NCI-H446 treated with DMSO at 0.1 percent for 48 hours (cell line): Measurements from ENCODE around the gene ITGB8.
"Not testable (repeated sequence)": the region's sequence is repeated elsewhere in the genome, so short reads cannot be mapped to it uniquely, and the experiment has no call there.

Source experiments
- DNase-seq: peaks from one replicate; lab custom pipeline; 2025; lab: John Stamatoyannopoulos, UW

ITGB8 gene

DNA sequence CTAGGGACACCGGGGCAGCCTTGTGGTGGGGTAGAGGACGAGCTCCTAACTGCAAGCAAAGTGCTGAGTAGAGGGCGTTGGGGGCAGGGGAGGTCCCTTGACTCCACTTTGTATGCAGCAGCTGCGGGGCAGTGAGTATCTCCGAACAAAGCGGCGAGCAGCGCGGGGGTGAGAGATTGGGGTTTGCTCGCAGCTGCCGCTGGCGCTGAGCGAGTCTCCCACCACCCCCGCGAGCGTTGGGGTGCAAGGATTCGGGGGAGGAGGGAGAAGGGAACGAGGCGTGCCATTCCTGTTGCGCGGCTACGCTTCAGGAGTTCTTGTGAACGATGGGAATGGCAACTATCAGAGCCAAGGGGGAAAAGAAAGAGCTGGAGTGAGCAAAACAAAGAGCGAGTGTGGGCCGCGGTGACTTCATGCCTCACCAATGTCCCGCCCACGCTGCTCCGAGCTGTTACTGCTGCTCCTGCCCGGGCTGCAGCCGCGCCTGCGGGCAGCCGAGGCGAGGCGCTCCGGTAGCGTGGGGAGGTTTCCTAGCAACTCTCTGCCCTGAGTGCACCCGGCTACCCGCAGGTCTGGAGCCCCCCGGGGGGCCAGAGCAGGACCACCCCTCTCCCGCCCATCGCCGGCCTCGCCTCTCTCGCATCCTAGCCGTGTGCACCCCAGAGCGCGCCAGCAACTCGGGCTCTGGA lies at the start of gene ITGB8:
ITGB8 (plus strand) TSS at position 662 of the 689 bp plus-strand sequence. CDS start 907 bp downstream, outside the sequence.
- peak; percentile 83 for DNase-seq

DNA sequence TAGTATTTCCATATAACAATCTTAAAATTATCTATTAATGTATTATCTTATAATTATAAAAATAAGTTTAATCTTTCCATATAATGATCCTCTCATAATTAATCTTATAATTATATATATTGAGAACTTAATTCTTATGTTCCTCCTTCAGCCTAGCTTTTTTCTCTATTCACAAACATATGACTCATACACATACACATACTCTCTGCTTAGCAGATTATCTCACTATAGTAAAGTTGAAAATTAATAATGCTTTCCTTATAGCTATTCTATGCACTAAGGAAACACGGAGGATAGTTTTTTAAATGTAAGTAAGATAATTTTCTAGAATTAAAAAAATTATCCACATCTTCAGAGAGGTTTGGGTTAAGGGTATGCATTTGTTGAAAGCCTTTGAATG lies 47.7 kb upstream of the ITGB8 start:
- DNase-seq, result no peak

DNA sequence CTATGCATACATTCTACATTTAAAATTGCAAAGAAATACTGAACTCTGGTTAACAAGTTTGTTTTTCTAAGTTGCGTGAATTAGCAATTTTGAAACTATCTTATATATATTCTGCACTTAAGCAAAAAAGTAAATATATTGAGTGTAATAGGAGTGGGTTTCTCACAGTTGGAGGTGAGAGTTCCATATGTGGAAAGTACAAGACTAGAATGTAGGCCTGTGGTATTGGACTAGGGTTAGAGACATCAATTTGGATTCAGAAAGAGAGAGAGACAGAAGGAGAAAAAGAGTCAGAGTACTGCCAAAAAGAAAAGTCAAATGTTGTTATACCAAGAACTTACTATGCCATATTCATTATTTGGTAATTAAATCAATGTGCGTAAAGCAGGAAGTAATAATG lies 47.3 kb upstream of the ITGB8 start:
- no peak for DNase-seq

DNA sequence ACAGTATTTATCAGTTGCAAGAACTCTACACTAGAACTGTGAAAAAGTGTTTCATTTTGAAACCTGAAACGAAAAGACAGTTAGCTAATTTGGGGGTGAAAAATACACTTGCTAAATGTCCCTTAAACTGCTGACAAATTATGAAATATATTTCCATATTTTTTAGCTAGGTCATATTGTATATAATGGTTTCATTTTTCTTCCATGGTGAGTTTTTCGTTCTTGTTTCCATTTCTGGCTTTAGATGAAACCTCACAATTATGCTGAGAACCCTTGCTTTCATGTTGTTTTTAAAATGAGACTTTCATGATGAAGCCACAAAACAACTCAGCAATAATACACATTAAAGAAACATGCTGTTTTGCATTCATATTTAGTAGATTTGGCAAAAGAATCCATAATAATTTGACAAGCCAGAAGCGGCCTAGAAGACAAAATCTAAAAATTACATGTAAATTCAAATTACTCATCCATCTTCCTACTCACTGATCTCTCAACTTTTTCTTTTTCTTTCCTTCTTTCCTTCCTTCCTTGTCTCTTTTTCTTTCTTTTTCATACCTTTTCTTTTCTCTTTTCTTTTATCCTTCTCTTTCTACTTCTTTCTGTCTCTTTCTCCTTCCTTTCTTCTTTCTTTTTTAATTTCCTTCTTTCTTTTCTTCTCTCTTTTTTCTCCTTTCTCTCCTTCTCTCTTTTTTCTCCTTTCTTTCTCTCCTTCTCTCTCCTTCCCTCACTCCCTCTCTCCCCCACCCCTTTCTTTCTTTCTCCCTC lies 46.5 kb upstream of the ITGB8 start:
- no peak for DNase-seq

DNA sequence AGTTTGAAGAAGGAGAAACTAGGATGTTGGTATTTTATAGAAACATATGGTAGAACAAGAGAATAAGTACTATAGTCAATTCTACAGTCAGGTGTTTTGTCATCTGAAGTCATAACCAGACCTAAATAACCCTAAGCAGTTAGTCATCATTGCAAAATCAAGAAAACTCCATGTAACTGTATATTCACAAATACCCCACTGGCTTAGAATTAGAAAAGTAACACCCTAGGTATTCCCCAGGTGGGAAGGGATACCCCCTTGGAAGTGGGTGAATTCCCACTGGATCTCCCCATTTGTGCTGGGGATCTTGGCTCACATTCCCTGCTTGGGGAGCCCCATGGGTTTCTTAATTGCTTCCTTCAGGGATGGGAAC lies 45.9 kb upstream of the ITGB8 start:
- no peak for DNase-seq

DNA sequence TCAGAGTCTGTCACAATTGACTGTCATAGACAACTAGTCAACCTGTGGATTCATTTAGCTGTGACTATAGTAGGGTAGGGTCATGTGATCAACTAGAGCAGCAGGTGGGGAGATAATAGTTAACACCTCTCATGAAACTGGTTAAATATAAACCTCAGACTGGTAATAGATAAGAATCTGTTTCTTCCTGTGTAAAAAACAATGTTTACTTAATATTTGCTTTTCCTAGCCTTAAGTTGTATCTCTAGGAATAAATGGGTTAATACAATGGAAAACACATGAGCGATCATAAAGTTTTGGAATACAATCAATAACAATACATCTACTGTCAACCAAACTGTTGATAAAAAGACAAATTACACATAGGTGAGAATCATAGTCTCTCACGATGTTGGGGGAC lies 43.4 kb upstream of the ITGB8 start:
- DNase-seq, result no peak

DNA sequence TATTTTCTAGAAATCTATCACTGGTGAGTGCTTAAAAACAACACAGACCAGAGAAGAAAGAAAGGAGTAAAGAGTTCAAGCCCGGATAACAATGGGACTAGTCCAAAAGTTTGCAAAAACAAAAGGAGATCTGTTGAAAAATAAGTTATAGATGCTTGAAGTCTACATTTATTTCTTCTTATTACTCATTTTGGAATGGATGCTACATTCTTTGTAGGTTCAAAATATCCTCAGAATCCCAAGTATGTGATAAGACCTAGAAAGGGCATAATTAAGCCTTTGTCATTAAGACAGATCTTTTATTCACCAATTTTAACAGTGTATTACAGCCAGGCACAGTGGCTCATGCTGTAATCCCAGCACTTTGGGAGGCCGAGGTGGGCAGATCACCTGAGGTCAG lies 42.7 kb upstream of the ITGB8 start:
- DNase-seq, result no peak

DNA sequence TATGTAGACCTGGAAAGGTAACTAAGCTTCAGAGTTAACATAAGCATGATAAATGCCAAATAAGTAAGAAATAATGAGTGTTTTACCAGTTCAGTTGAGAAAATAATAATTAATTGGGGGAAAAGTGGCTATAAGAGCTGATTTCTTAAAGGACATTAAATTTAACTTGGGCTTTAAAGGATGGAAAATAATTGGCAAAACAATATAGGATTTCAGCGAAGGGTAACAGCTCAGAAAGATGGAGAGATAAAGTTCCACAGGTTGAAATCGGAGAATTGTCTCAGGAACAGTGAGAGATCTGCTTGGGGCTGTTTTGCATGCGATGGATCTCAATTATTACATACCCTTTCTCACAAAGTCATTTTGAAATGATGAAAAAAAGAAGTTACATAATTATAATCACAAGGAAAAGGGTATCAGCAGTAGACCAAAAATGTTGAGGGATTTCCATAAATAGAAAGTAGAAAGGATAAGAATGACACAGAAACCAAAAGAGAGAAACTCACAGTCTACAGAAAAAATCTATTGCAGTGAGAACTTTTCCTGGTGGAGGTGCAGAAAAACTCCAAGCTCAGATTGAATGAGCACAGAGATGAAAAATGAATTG lies 40.1 kb upstream of the ITGB8 start:
- no peak for DNase-seq

DNA sequence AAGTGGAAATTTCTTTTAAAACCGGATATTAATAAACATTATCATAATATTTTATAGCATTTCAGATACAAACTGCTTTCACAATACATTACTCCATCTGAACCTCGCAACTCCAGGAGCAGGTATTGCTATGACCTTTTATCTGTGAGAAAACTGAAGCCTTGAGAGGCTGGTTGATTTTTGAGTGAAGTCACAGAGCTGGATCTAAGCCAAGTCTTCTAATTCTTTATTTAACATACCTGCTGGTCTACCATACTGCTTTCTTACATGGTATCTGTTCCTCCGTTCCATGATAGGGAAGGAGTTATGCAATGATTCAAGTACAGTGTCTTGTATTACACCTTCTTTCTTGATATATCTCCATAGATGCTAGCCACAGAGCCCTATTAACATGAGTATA lies 37.4 kb upstream of the ITGB8 start:
- no peak for DNase-seq

DNA sequence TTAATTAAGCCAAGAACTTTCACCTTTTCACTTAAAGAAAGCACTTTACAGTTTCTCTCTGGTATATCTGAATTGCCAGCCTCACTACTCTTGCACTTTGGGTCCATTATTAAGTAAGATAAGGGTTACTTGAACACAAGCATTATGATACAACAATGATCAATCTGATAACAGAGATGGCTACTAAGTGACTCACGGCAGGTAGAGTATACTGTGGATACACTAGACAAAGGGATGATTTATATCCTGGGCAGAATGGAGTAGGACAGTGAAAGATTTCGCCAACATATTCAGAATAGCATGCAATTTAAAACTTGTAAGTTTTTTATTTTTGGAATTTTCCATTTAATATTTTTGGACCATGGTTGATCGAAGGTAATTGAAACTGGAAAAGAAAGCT lies 34.3 kb upstream of the ITGB8 start:
- no peak for DNase-seq

DNA sequence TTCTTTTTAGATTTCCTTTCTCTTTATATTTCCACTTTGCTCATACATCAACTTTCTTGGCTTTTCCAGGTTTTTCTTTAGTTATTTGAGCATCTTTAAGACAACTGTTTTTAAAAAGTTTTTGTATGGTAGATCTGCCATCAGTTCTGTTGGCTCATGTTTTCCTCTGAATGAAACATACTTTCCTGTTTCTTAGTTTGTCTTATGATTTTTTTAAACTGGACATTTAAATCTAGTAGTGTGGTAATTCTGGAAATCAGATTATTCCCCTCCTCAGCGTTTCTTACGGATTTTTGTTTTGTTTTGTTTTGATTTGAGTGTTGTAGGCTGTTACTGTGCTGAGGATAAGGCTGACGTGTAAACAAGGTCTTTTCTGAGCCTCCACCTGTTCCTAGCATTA lies 33.8 kb upstream of the ITGB8 start:
- DNase-seq, result no peak

DNA sequence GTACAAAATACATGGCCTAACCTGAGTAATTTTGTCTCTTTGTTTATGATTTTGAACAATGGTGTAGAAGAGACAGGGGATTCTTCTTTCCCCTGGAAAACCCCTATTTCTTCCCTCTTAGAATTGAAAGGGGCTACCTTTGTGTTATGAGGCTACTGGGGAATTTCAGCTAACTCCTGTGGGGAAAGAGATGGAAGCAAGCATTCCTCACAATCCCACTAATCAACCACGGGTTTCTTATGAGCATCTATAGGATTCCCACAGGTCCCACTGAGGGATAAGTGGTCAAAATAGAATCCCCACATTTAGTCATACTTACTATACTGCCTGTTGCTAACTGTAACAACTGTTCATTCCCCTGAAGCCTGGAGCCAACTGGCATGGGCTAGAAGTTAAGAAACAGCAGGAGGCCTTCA lies 32.2 kb upstream of the ITGB8 start:
- DNase-seq, result no peak

DNA sequence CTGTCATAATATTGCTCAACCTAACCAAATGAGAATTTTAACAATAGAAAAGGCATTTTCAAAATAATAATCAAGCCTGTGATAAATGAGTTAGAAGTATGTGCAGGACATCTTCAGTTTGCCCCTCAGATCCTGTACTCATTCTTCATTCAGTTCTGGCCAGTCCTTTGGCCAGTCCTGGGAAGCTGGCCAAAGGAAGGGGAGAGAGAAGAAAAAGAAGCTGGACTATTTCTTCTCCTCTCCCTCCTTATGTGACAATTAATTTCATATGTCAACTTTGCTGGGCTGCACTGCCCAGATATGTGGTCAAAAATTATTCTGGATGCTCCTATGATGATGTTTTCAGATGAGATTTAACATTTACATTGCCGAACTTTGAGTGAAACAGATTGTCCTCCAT lies 31.6 kb upstream of the ITGB8 start:
- no peak for DNase-seq

DNA sequence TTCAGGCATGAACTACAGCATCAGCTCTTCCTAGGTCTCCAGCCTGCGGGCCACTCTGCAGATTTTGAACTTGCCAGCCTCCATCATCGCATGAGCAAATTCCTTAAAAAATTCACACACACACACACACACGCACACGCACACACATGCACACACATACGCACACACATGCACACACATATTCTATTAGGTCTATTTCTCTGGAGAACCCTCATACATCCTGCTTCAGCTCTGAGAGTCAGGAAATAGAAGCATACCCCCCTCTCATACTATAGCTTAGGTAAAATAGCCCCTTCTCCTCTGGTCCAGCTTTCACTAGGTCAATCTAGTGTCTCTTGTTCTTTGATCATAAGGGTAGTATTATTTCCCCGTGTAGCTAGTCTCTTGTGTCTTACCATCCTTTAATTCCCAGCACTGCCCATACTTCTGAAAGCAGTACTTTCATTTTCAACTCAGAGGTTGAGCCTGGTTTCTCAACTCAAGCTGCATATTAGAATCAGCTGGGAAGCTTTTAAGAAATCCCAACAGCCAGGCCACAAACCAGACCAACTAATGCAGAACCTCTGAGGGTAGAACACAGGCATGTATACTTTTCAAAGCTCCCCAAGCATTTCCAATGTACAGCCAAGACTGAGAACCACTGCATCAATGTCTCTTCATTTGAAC lies 30.9 kb upstream of the ITGB8 start:
- no peak for DNase-seq

DNA sequence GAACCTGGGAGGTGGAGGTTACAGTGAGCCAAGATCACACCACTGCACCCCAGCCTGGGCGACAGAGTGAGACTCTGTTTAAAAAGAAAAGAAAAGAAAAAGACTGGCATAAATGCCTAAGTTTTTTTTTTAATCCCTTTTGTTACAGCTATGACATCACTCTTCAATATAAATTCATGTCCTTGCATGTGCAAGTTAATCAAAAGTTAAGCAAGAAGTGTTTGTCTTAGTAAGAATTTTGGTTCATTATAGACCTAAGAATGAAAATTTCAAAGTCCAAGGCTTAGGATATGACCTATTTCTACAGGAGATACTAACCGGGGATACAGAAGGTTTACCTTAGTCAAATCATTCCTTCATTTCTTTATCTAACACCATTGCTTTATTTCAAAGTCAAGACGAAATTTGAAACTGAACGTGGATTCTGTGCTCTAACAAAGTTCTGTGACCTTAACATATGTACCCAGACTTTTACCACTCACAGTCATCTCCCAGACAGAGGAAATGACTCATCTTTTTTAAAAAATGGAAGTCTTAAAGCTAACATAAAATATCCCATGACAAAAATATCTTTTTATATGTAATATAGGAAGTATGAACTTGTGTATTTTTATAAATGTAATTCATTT lies 29.3 kb upstream of the ITGB8 start:
- DNase-seq, result no peak

DNA sequence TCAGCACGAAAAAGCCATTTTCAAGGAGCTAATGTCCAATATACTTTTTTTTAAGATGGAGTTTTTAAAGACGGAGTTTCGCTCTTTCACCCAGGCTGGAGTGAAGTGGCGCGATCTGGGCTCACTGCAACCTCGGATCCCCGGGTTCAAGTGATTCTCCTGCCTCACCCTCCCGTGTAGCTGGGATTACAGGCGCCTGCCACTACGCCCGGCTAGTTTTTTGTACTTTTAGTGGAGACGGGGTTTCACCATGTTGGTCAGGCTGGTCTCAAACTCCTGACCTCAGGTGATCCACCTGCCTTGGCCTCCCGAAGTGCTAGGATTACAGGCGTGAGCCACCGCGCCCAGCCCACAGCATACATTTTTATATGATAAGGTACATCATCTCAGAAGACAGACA lies 28.4 kb upstream of the ITGB8 start:
- DNase-seq, result not testable (repeated sequence)

DNA sequence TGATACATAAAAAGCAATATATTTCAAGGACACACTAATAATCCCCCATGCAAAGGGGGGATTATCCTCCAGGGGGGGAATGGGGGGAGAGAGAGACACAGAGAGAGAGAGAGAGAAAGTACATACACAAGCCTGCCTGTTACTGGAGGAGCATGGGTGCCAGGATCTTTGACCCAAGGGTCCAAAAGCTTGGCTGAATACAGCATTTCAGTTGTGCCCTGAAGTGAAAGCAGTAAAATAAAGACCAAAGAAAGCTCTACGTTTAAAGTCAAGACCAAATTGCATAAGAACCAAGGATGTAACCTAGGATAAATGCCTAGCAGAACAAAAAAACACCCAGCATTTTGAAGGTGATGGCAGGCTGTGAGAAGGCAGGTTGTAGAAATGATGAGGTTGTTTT lies 27.8 kb upstream of the ITGB8 start:
- DNase-seq, result no peak

DNA sequence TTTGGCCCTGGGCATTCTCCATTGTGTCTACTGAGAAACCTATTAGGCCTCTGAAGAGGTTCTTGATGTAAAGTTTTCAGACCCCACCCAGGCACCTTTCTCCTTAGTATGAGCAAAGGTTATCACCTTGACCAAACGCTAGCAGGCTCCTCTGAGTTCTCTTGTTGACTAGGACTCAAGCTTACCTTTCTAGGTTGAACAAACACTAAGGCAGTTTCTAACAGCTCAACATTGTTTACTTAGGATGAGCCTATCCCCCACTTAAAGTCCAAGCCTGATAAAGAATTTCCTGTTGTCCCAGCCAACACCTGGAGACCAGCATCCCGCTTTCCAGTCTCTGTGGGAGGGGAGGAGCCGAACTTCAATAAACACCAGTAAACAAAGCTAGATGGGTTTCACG lies 26.3 kb upstream of the ITGB8 start:
- DNase-seq, result no peak

DNA sequence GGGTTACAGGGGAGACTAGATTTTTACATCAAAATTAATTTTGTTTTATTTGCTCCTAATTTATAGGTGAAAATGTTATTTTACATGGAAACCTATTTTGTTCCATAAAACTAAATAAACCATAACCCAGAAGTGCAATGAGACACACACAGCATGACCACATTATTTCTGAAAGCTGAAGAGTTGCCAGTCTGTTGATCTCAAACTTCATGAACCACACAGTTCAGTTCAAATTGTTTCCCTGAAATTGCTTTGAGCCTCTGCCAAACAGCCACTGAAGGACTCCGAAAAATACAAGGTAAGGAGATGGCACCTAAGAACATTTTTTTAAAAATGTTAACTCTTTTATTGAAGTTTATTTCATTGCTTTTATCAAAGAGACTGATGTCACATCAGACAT lies 25.0 kb upstream of the ITGB8 start:
- DNase-seq, result no peak

DNA sequence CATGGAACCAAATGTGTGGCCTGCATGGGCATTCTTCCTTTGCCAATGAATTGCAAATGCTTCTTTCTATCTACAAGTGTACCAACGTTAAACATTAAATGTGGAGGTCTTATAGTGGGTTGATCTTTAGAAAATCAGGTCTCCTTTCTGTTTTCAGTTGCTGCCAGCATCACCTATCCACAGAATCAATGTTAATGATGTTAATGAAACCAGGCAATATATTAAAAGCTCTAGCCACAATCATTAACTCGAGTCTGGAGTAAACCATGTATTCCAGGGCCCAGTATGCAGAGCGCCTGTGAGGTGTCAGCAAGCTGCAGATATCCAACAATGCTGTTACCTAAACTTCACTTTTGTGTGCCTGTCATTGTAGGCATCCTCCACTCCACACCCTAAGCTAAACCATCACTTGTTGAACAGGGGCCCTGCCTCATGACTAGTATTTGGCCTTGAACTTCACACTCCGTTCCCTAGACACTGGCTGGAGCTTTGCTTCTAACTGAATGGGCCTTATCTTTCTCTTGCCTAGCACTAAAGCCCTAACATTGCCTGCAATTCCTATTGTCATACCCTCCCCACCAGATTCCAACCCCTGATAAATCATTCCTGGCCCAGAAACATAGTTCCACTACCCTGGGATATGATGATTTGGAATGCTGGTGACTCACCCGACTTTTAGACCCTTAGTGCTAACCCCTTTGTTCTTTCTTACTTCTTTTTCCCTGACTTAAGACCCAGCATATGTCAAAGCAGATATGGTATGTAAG lies 24.3 kb upstream of the ITGB8 start:
- no peak for DNase-seq

DNA sequence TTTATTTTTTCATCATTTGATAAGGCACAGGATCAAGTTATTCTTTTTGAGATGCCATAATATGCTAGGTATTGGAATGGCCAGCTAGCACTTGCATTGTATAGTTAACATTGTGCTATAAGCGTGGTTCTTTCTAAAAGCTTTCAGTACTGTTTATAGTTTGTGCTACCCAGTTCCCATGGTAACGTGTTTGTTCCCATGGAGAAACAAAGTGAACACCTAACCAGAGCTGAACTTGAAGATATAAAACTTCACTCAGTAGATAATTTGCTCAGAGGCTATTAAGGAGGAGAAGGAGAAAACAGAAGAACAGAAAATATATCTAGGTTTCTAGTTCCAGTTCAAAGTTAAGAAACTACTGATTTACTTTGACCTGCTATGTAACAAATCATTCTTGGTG lies 23.6 kb upstream of the ITGB8 start:
- no peak for DNase-seq

DNA sequence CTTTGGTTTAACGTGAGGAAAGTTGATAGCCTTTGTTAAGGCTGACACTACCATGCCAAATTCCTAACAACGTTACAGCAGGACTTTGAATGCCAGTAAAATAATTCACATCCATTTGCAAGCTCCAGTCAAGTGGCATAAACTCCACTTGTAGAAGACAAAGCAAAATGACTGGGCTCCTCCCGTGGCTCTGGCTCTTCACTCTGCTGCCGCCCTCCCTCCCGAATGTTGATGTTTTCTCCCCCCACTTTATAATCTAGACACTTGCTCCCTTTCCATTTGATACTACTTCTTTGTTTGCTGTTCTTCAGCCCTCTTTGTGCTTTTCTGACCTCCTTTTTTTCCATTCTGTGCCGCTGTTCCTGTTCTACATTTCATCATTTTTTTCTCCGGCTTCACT lies 22.8 kb upstream of the ITGB8 start:
- peak; percentile 20 for DNase-seq
